ENCODE results near the gene TTC29.

DNA sequence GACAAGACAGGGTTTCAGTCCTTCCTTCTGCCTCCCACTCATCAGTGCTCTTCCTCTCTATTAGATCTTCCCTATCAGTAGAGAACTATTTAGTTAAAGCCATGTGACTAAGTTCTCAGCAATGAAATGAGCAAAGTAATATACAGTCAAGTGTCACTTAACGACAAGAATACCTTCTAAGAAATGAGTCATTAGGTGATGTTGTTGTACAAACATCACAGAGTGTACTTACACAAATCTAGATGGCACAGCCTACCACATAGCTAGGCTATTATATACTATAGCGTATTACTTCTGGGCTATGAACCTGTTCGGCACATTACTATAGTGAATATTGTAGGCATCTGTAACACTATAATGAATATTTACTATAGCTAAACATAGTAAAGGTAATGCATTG lies 235.7 kb downstream of the TTC29 start:
- TF ChIP-seq, protein P1, sequence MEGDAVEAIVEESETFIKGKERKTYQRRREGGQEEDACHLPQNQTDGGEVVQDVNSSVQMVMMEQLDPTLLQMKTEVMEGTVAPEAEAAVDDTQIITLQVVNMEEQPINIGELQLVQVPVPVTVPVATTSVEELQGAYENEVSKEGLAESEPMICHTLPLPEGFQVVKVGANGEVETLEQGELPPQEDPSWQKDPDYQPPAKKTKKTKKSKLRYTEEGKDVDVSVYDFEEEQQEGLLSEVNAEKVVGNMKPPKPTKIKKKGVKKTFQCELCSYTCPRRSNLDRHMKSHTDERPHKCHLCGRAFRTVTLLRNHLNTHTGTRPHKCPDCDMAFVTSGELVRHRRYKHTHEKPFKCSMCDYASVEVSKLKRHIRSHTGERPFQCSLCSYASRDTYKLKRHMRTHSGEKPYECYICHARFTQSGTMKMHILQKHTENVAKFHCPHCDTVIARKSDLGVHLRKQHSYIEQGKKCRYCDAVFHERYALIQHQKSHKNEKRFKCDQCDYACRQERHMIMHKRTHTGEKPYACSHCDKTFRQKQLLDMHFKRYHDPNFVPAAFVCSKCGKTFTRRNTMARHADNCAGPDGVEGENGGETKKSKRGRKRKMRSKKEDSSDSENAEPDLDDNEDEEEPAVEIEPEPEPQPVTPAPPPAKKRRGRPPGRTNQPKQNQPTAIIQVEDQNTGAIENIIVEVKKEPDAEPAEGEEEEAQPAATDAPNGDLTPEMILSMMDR (IDR thresholded peaks at IDR 0.05) = no peak
- TF ChIP-seq POLR2AphosphoS5 (IDR thresholded peaks at IDR 0.05; ENCODE audit: insufficient read depth in 1 of 2, low read depth in 1 of 2) = no peak

All from vagina (tissue), 2 donors.